Vagina (tissue), 2 donors: ENCODE results near the gene KISS1R.

Source experiments
- CTCF ChIP-seq, 3 experiments: fragments of 450-650 bp in 2 of 3; fragments of 200-600 bp in 1 of 3; sonication (generic) in 1 of 3; IDR thresholded peaks; one replicate each; pipeline ENCODE4 v1.5.1; 2017 to 2019; ENCODE audit warnings: antibody characterized with exemption in 3 of 3, mild to moderate bottlenecking in 2 of 3, moderate library complexity in 2 of 3
- POLR2A ChIP-seq, 2 donors: fragments of 450-650 bp; IDR thresholded peaks; one replicate each; pipeline ENCODE4 v1.6.1; 2017; ENCODE audit warnings: antibody characterized with exemption in 2 of 2, mild to moderate bottlenecking in 2 of 2, moderate library complexity in 2 of 2

GRCh38 chr19:892894-893689 lies 24.0 kb upstream of the KISS1R start, which contains the start of the genes MED16 and RNU6-9:
- TF ChIP-seq CTCF (IDR thresholded peaks at IDR 0.05) (no peak), POLR2A (IDR thresholded peaks at IDR 0.05) (peak in 1 of 2 donors; percentile 60)
